H9 (cell line): Measurements from ENCODE around the gene WDR4. TPM values are rescaled to one million over a fixed set of nuclear protein-coding genes. Genes with fewer than 3 reads are reported as not detected.
A peak's percentile ranks its signal among the peaks of the same experiment; 100 is the strongest.
"Not testable (repeated sequence)": the region's sequence is repeated elsewhere in the genome, so short reads cannot be mapped to it uniquely, and the experiment has no call there.

Source experiments
- DNase-seq: peaks from one replicate; pipeline ENCODE4 v3.0.0-alpha.2; 2017
- H2AFZ ChIP-seq: one replicate; pipeline ENCODE4 v1.6.1; 2013; ENCODE audit warnings: mild to moderate bottlenecking, low read length, control low read depth, moderate library complexity
- H2AK5ac ChIP-seq: 2 replicates; pipeline ENCODE4 v1.6.1; 2013; ENCODE audit warnings: low read length, control low read depth, mixed read lengths; ENCODE audit not compliant: insufficient read length
- H2BK120ac ChIP-seq: one replicate; pipeline ENCODE4 v1.6.1; 2013; ENCODE audit warnings: low read depth, mild to moderate bottlenecking, low read length, control low read depth, inconsistent platforms; ENCODE audit not compliant: poor library complexity, severe bottlenecking
- H2BK12ac ChIP-seq: 2 replicates; pipeline ENCODE4 v1.6.1; 2013; ENCODE audit warnings: low read length, control low read depth, mixed read lengths, low read depth; ENCODE audit not compliant: insufficient read length
- H2BK15ac ChIP-seq: 2 replicates; pipeline ENCODE4 v1.6.1; 2013; ENCODE audit warnings: low read depth, low read length, control low read depth
- H2BK20ac ChIP-seq: one replicate; pipeline ENCODE4 v1.6.1; 2013; ENCODE audit warnings: low read depth, mild to moderate bottlenecking, low read length, control low read depth, inconsistent platforms; ENCODE audit not compliant: poor library complexity, severe bottlenecking
- H2BK5ac ChIP-seq: 2 replicates; pipeline ENCODE4 v1.6.1; 2013; ENCODE audit warnings: low read length, control low read depth, mixed read lengths; ENCODE audit not compliant: insufficient read length
- H3K14ac ChIP-seq: 2 replicates; pipeline ENCODE4 v1.6.1; 2013; ENCODE audit warnings: low read length, control low read depth; ENCODE audit not compliant: insufficient read depth
- H3K18ac ChIP-seq: 2 replicates; pipeline ENCODE4 v1.6.1; 2013; ENCODE audit warnings: low read depth, mild to moderate bottlenecking, mixed read lengths, low read length, control low read depth; ENCODE audit not compliant: insufficient read length
- H3K23ac ChIP-seq: 2 replicates; pipeline ENCODE4 v1.6.1; 2013; ENCODE audit warnings: low read length, control low read depth, mixed read lengths, low read depth; ENCODE audit not compliant: insufficient read length
- H3K23me2 ChIP-seq: 2 replicates; pipeline ENCODE4 v1.6.1; 2013; ENCODE audit warnings: low read depth, mild to moderate bottlenecking, mixed read lengths, low read length, control low read depth; ENCODE audit not compliant: insufficient read length, poor library complexity, severe bottlenecking
- H3K27ac ChIP-seq: 2 replicates; pipeline ENCODE4 v1.5.1; 2013; ENCODE audit warnings: low read length, control low read depth, mixed read lengths, low read depth; ENCODE audit not compliant: insufficient read length
- H3K27me3 ChIP-seq: 2 replicates; pipeline ENCODE4 v1.6.1; 2013; ENCODE audit warnings: low read length, control low read depth, inconsistent platforms; ENCODE audit not compliant: insufficient read depth
- H3K4ac ChIP-seq: 2 replicates; pipeline ENCODE4 v1.6.1; 2013; ENCODE audit warnings: low read depth, mild to moderate bottlenecking, control low read depth, inconsistent platforms, low read length, moderate library complexity
- H3K4me1 ChIP-seq: 2 replicates; pipeline ENCODE4 v1.6.1; 2013; ENCODE audit warnings: low read length, control low read depth, inconsistent platforms; ENCODE audit not compliant: insufficient read depth
- H3K4me2 ChIP-seq: 2 replicates; pipeline ENCODE4 v1.6.1; 2013; ENCODE audit warnings: low read length, control low read depth, mixed read lengths; ENCODE audit not compliant: insufficient read length, insufficient read depth
- H3K56ac ChIP-seq: 2 replicates; pipeline ENCODE4 v1.6.1; 2013; ENCODE audit warnings: low read depth, mild to moderate bottlenecking, mixed read lengths, low read length, control low read depth; ENCODE audit not compliant: insufficient read length
- H3K79me1 ChIP-seq: 2 replicates; pipeline ENCODE4 v1.6.1; 2013; ENCODE audit warnings: low read depth, mild to moderate bottlenecking, moderate library complexity, low read length, control low read depth, inconsistent platforms; ENCODE audit not compliant: insufficient read depth, poor library complexity, severe bottlenecking
- H3K79me2 ChIP-seq: 2 replicates; pipeline ENCODE4 v1.6.1; 2013; ENCODE audit warnings: low read length, control low read depth, inconsistent platforms; ENCODE audit not compliant: insufficient read depth
- H3K9ac ChIP-seq: 2 replicates; pipeline ENCODE4 v1.6.1; 2013; ENCODE audit warnings: low read length, control low read depth, mixed read lengths; ENCODE audit not compliant: insufficient read length; ENCODE audit errors: extremely low read depth
- H3K9me3 ChIP-seq: one replicate; pipeline ENCODE4 v1.6.1; 2013; ENCODE audit warnings: low read depth, low read length, inconsistent platforms; ENCODE audit not compliant: control insufficient read depth
- H3T11ph ChIP-seq: one replicate; pipeline ENCODE4 v1.6.1; 2013; ENCODE audit warnings: mild to moderate bottlenecking, low read length, control low read depth, inconsistent platforms
- H4K20me1 ChIP-seq: one replicate; pipeline ENCODE4 v1.6.1; 2013; ENCODE audit not compliant: control insufficient read depth, insufficient read length, insufficient read depth
- H4K5ac ChIP-seq: 2 replicates; pipeline ENCODE4 v1.6.1; 2013; ENCODE audit warnings: low read depth, mild to moderate bottlenecking, mixed read lengths, low read length, control low read depth; ENCODE audit not compliant: insufficient read length
- H4K8ac ChIP-seq: replicated peaks from 2 replicates; pipeline ENCODE4 v1.6.1; 2013; ENCODE audit warnings: low read length, control low read depth, mixed read lengths, low read depth; ENCODE audit not compliant: insufficient read length
- H4K91ac ChIP-seq: 2 replicates; pipeline ENCODE4 v1.6.1; 2013; ENCODE audit warnings: low read depth, mild to moderate bottlenecking, moderate library complexity, mixed read lengths, low read length, control low read depth; ENCODE audit not compliant: insufficient read length
- H3K27ac Mint-ChIP-seq, 3 experiments: 2 replicates in 2 of 3; 3 replicates in 1 of 3; pipeline ENCODE4 v1.8.0; 2020 to 2021; ENCODE audit warnings: mixed read lengths in 3 of 3, mild to moderate bottlenecking in 1 of 3, moderate library complexity in 1 of 3
- H3K27me3 Mint-ChIP-seq: 2 replicates; pipeline ENCODE4 v1.8.0; 2021; ENCODE audit warnings: low read depth, mild to moderate bottlenecking, moderate library complexity, mixed read lengths
- H3K36me3 Mint-ChIP-seq, 3 experiments: 2 replicates in 2 of 3; 3 replicates in 1 of 3; pipeline ENCODE4 v1.8.0; 2020 to 2021; ENCODE audit warnings: low read depth in 3 of 3, mixed read lengths in 3 of 3; ENCODE audit not compliant: insufficient read depth in 1 of 3
- H3K4me1 Mint-ChIP-seq, 2 experiments: 2 replicates each; pipeline ENCODE4 v1.8.0; 2020; ENCODE audit warnings: mixed read lengths in 2 of 2
- H3K4me3 Mint-ChIP-seq, 2 experiments: 2 replicates in 1 of 2; 3 replicates in 1 of 2; pipeline ENCODE4 v1.8.0; 2020 to 2021; ENCODE audit warnings: mild to moderate bottlenecking in 2 of 2, mixed read lengths in 2 of 2, moderate library complexity in 1 of 2
- H3K9me3 Mint-ChIP-seq, 2 experiments: 2 replicates in 1 of 2; 3 replicates in 1 of 2; pipeline ENCODE4 v1.8.0; 2020; ENCODE audit warnings: mild to moderate bottlenecking in 2 of 2, mixed read lengths in 2 of 2, moderate library complexity in 1 of 2
- WGBS: extraction: QIAGEN DNeasy Blood & Tissue Kit; methylation state at CpG from one replicate; pipeline ENCODE4 v1.1.7; 2013; ENCODE audit warnings: missing lambda C conversion rate, low lambda C conversion rate, mixed read lengths; ENCODE audit not compliant: insufficient read length; ENCODE audit errors: extremely low coverage; 5-methylcytosine and 5-hydroxymethylcytosine counted together
- total RNA-seq: library from RNA; stranded (reverse); gene quantifications from 2 replicates; pipeline ENCODE4 v1.2.1, GENCODE V29; 2021
- TF ChIP-seq, protein P1 (sequence below): fragments of 200-600 bp; sonication (generic); conservative IDR thresholded peaks from 3 replicates; pipeline ENCODE4 v1.8.0; 2021; ENCODE audit warnings: antibody characterized with exemption, mild to moderate bottlenecking

Gene WDR4
- total RNA-seq, 1 experiment from 2014 or later: 54.4 TPM

DNA sequence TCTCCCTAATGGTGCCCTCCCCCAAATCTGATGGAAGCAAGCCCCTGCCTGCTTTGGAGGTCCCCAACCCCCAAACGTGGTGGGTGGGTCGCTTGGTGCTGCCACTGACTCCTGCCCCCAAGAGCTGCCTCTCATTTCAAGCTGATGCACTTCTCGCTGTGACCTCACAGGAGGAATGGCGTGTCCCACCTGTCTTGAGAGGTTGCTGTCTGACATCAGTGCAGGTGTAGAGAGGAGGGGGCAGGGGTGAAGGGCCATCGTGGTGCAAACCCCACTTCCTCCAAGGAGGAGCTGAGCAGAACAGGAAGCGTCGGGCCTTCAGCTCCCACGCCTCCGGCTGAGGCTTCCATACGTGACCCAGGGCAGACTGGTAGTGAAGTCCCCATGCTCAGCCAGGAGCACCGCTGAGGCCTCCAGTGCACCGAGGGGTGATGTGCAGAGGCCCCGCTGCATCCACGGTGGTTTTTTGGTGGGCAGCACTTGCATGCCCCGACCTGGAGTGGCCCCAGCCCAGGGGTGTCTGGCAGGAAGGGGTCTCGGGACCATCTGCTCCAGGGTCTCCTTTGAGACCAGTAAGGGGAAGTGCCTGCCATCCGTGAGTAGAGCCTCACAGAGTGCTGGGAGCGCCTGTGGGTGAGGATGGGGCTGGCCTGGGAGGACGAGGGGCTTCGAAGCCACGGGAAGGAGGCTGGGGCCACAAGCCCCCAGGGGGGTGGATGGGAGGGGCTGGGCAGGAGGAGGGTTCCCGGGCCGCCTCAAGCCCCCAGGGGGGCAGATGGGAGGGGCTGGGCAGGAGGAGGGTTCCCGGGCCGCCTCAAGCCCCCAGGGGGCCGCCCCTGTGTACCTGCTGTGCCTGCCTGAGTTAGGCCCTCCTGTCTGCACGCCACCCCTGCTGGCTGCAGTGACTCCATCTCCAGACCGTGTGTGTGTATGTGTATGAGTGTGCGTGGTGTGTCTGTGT is 39.8 kb downstream of the WDR4 start:
- H3K27ac Mint-ChIP-seq: peak overlapping the region in 2 of 3 experiments; percentile 58 to 77; a peak in 4 of 7 replicates
- H2BK20ac ChIP-seq: no peak overlapping the region
- peak; percentile 30 for DNase-seq

DNA sequence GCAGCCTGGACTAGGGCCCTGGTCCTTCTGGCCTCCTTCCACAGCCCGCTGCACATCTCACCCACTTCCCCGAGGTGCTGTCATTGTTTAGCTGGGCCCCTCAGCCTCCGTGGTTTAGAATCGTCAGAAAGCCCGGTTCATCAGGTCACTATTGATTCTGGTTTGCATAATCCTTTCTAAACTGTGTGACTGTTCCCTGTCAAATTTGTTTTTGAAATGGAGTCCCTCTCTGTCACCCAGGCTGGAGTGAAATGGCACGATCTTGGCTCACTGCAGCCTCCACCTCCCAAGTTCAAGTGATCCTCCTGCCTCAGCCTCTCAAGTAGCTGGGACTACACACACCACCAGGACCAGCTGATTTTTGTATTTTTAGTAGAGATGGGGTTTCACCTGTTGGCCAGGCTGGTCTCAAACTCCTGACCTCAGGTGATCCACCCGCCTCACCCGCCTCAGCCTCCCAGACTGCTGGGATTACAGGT is 41.1 kb downstream of the WDR4 start:
- not testable (repeated sequence) for H2BK15ac ChIP-seq, H3K79me1 ChIP-seq, H3K27ac ChIP-seq, H3K23ac ChIP-seq, H2BK120ac ChIP-seq, H3K9ac ChIP-seq, H3K4me1 ChIP-seq, H2AK5ac ChIP-seq, H4K91ac ChIP-seq, H3K56ac ChIP-seq, H3K27me3 ChIP-seq, H3K9me3 ChIP-seq, H3K4me1 Mint-ChIP-seq, H4K5ac ChIP-seq, H2BK5ac ChIP-seq, H2BK12ac ChIP-seq, H4K20me1 ChIP-seq, H4K8ac ChIP-seq, DNase-seq, H2BK20ac ChIP-seq, H2AFZ ChIP-seq, H3T11ph ChIP-seq, H3K4me3 Mint-ChIP-seq, H3K14ac ChIP-seq, H3K23me2 ChIP-seq, H3K4ac ChIP-seq, H3K79me2 ChIP-seq, H3K9me3 Mint-ChIP-seq, H3K18ac ChIP-seq, H3K4me2 ChIP-seq
- Mint-ChIP-seq H3K27me3 (peaks cover 11% of the 10 kb centered on the region), H3K36me3 (peaks cover 16 to 36% (median 25%) of the 10 kb centered on the region in 3 experiments), H3K27ac (peak overlapping the region in 1 of 3 experiments; percentile 35; a peak in 1 of 7 replicates)
- whole genome bisulfite sequencing: no CpG with 5 or more reads among the region's 8 CpGs

More for the DNA sequence above, 39.8 kb downstream of the WDR4 start:
- H3K4me1 Mint-ChIP-seq: no peaks in the 10 kb centered on the region; a peak in 1 of 4 replicates
- no peaks in the 10 kb centered on the region for H3K9me3 Mint-ChIP-seq
- no peak overlapping the region for H2BK120ac ChIP-seq
- no peak overlapping the region for H2BK5ac ChIP-seq
- H3K18ac ChIP-seq: no peak overlapping the region
- no peak overlapping the region for H4K8ac ChIP-seq
- H3K23ac ChIP-seq: no peak overlapping the region
- H2BK12ac ChIP-seq: no peak overlapping the region
- H3K4ac ChIP-seq: no peak overlapping the region
- peaks cover 20 to 46% (median 33%) of the 10 kb centered on the region in 3 experiments for H3K36me3 Mint-ChIP-seq
- H3K9me3 ChIP-seq: no peaks in the 10 kb centered on the region
- H3K56ac ChIP-seq: no peak overlapping the region
- TF ChIP-seq, protein P1, sequence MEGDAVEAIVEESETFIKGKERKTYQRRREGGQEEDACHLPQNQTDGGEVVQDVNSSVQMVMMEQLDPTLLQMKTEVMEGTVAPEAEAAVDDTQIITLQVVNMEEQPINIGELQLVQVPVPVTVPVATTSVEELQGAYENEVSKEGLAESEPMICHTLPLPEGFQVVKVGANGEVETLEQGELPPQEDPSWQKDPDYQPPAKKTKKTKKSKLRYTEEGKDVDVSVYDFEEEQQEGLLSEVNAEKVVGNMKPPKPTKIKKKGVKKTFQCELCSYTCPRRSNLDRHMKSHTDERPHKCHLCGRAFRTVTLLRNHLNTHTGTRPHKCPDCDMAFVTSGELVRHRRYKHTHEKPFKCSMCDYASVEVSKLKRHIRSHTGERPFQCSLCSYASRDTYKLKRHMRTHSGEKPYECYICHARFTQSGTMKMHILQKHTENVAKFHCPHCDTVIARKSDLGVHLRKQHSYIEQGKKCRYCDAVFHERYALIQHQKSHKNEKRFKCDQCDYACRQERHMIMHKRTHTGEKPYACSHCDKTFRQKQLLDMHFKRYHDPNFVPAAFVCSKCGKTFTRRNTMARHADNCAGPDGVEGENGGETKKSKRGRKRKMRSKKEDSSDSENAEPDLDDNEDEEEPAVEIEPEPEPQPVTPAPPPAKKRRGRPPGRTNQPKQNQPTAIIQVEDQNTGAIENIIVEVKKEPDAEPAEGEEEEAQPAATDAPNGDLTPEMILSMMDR: no peak
- no peak overlapping the region for H3K4me3 Mint-ChIP-seq
- H3K27me3 Mint-ChIP-seq: no peaks in the 10 kb centered on the region; the same call in 1 of the 2 replicates
- no peak overlapping the region for H4K5ac ChIP-seq
- H2AFZ ChIP-seq: no peak overlapping the region
- peaks cover 2% of the 10 kb centered on the region; the same call in 1 of the 2 replicates for H3K79me2 ChIP-seq
- H2BK15ac ChIP-seq: no peak overlapping the region
- H3K27ac ChIP-seq: no peak overlapping the region
- H3K27me3 ChIP-seq: no peaks in the 10 kb centered on the region
- H3K14ac ChIP-seq: no peak overlapping the region; the same call in 1 of the 2 replicates
- H3K23me2 ChIP-seq: no peaks in the 10 kb centered on the region
- H4K91ac ChIP-seq: no peak overlapping the region
- H3T11ph ChIP-seq: no peak overlapping the region
- no peak overlapping the region for H3K4me2 ChIP-seq
- peaks cover 2% of the 10 kb centered on the region for H3K79me1 ChIP-seq
- H4K20me1 ChIP-seq: peaks cover 7% of the 10 kb centered on the region
- H3K4me1 ChIP-seq: no peaks in the 10 kb centered on the region; the same call in 1 of the 2 replicates
- no peak overlapping the region for H3K9ac ChIP-seq
- no peak overlapping the region for H2AK5ac ChIP-seq
- no CpG with 5 or more reads among the region's 29 CpGs for WGBS
